VCaP (cell line): ENCODE data around the gene WDTC1.

ENCODE experiments used
- H3K27ac ChIP-seq: fragments of 450-650 bp; 2 replicates; pipeline ENCODE4 v1.5.1; 2017
- TF ChIP-seq, protein P1 (sequence below): fragments of 450-650 bp; conservative IDR thresholded peaks from 2 replicates; pipeline ENCODE4 v1.5.1; 2017; ENCODE audit warnings: mild to moderate bottlenecking, moderate library complexity

Gene WDTC1

GRCh38 chr1:27331922-27332321 lies 97.5 kb downstream of the WDTC1 start:
- TF ChIP-seq, protein P1, sequence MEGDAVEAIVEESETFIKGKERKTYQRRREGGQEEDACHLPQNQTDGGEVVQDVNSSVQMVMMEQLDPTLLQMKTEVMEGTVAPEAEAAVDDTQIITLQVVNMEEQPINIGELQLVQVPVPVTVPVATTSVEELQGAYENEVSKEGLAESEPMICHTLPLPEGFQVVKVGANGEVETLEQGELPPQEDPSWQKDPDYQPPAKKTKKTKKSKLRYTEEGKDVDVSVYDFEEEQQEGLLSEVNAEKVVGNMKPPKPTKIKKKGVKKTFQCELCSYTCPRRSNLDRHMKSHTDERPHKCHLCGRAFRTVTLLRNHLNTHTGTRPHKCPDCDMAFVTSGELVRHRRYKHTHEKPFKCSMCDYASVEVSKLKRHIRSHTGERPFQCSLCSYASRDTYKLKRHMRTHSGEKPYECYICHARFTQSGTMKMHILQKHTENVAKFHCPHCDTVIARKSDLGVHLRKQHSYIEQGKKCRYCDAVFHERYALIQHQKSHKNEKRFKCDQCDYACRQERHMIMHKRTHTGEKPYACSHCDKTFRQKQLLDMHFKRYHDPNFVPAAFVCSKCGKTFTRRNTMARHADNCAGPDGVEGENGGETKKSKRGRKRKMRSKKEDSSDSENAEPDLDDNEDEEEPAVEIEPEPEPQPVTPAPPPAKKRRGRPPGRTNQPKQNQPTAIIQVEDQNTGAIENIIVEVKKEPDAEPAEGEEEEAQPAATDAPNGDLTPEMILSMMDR = no peak
- no peak overlapping the region for H3K27ac ChIP-seq

DNA sequence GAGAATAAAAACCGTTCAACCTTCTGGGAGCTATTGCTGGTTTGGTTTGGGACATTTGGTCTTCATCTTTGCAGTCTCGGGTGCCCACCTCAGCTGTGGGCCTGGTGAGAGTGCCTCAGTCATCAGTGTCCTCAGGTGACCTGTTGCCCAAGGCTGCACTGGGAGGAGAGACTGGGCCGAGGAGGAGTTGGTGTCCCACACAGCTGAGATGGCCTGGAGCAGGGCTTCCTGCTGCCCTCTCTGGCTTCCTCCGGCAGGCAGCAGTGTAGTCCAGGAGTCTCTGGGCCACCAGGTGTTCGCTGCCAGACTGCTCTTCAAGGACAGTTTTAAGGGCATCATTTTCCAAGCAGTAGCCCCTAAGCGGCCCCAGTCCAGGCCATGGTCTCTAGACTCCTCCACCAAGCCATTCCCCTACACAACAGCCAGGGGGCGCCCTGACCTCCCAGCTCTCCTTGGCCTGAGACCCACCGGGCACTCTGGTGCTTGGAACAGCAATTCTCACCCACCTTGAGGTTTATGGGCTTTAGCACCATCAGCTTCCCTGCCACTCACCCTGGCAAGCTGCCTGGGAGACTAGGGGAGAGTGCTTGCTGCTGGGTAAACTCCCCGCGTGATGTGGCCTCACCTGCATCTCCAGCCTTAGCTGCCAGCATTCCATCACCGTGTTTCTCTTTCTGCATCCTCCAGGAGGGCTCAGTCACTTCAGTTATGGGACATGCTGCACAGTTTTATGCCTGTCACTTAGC lies 98.3 kb downstream of the WDTC1 start:
- H3K27ac ChIP-seq = no peak overlapping the region
- TF ChIP-seq, protein P1 = peak; percentile 82

DNA sequence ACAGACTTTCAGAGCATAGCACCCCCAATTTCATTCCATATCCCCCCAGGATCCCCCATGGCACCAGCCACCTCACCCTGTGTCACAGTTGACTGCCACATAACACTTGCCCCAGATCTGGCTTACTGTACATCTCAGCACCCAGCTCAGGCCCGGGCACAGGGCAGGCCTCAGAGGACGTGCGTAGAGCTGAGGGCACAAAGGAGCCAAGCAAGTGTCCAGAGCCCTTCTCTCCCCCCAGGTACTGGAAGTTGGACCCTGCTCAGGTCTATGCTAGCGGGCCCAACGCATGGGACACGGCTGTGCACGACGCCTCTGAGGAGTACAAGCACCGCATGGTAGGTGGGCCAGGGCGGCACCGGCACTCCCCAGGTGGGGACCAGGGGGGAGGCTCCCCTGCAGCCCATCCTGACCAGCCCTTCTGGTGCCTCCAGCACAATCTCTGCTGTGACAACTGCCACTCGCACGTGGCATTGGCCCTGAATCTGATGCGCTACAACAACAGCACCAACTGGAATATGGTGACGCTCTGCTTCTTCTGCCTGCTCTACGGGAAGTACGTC lies 99.4 kb downstream of the WDTC1 start:
- H3K27ac ChIP-seq = no peak overlapping the region
- TF ChIP-seq, protein P1 = no peak

DNA sequence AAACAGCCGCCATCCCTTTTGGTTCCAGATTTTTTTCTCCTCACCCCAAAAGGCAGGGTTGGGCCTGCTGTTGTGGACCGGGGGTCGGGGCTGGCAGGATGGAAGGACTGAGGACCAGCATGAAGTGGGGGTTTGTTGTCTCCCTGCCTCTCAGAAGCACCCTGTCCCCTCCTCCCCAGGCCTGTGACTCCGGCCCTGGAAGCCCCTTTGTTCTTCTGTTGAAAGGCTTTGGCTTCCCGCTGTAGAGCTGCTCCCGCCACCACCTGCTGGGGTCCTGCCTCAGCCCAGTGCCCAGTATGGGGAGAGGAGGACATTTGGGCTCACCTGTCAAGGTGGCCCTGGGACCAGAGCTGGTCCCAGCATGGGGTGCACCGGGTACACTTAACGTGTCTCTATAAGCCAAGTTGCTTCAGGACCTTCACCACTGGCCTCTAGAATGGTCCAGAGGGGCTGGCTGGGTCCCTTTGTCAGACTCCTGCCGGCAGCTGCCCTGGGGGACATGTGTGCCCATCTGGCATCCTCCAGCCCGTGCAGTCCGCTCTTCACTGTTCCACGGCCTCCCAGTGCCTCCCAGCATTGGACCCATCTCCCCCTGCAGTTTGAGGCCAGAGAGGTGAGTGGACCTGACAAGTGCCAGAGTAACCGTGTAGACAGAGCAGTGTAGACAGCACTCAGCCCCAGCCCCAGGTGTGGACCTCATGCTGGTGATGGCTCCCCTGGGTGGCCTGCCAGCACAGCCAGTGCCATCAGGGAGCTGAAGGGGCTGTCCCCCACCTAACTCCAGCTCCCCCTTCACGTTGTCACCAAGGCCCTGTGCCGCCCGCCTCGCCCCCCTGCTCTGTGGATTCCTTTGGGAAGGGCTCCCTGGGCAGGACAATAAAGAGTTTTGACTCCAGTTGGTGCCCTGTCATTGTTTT lies 101.3 kb downstream of the WDTC1 start:
- H3K27ac ChIP-seq = no peak overlapping the region
- TF ChIP-seq, protein P1 = no peak

GRCh38 chr1:27336756-27337155 lies 102.3 kb downstream of the WDTC1 start:
- no peak overlapping the region for H3K27ac ChIP-seq
- TF ChIP-seq, protein P1 = no peak

- no peak overlapping the region for H3K27ac ChIP-seq
- TF ChIP-seq, protein P1 = no peak
Measured at GRCh38 chr1:27338751-27339150, 104.3 kb downstream of the WDTC1 start.

GRCh38 chr1:27339213-27339612 lies 104.8 kb downstream of the WDTC1 start:
- H3K27ac ChIP-seq = no peak overlapping the region
- TF ChIP-seq, protein P1 = no peak
